ENCODE results near the gene CCDC51. TPM values are rescaled to one million over a fixed set of nuclear protein-coding genes. Genes with fewer than 3 reads are reported as not detected.

CCDC51 gene
- total RNA-seq, 2 experiments from 2014 or later, result 24.3 to 24.4 TPM

- H3K27ac Mint-ChIP-seq, result peak overlapping the region; percentile 98
- peaks cover 10% of the 10 kb centered on the region for H3K36me3 Mint-ChIP-seq
- H3K4me3 Mint-ChIP-seq, result peak overlapping the region; percentile 79
- ChIA-PET POLR2A (interaction anchor here (0.7 to 2.4 kb wide), 10 partner anchors 9 to 549 kb away, joined by 3 to 14 read pairs (median 4); partner anchors contain the start of genes ATRIP, CCDC51, NDUFAF3 and SLC26A6), CTCF (interaction anchor here (0.6 to 5.9 kb wide), 19 partner anchors 12 to 357 kb away, joined by 3 to 40 read pairs (median 4); partner anchors contain the start of genes CCDC51, PFKFB4, SLC26A6 and TMA7)
- intact Hi-C loops (cut with micrococcal nuclease), result loop anchor here (1.0 to 2.0 kb wide), 4 partner anchors 33 to 161 kb away; partner anchors contain the start of genes CCDC51, SLC26A6 and TMA7
- H3K27me3 Mint-ChIP-seq, result no peaks in the 10 kb centered on the region
- H3K4me1 Mint-ChIP-seq (ENCODE audit: low read depth), result peaks cover 53% of the 10 kb centered on the region
- H3K9me3 Mint-ChIP-seq, result no peaks in the 10 kb centered on the region
- DNase-seq, result no peak
These were observed 33.7 kb upstream of the CCDC51 start for GRCh38 chr3:48473617-48473952.

- peak; percentile 98 for DNase-seq
- Mint-ChIP-seq H3K9me3 (no peaks in the 10 kb centered on the region), H3K4me1 (ENCODE audit: low read depth) (peaks cover 50% of the 10 kb centered on the region), H3K27ac (peak overlapping the region; percentile 98), H3K4me3 (peak overlapping the region; percentile 79), H3K36me3 (peaks cover 13% of the 10 kb centered on the region), H3K27me3 (no peaks in the 10 kb centered on the region)
- intact Hi-C loops (cut with micrococcal nuclease), result loop anchor here (1.0 to 2.0 kb wide), 4 partner anchors 33 to 162 kb away; partner anchors contain the start of genes CCDC51, SLC26A6 and TMA7
- CTCF ChIA-PET, result interaction anchor here (0.6 to 5.9 kb wide), 22 partner anchors 9 to 483 kb away, joined by 3 to 40 read pairs (median 3); partner anchors contain the start of genes CCDC51, PFKFB4, SLC26A6 and TMA7
- POLR2A ChIA-PET, result interaction anchor here (0.7 to 2.4 kb wide), 17 partner anchors 9 to 549 kb away, joined by 3 to 14 read pairs (median 4); partner anchors contain the start of genes ATRIP, CCDC51, NDUFAF3 and PFKFB4
These were observed 33.2 kb upstream of the CCDC51 start for GRCh38 chr3:48472923-48473616.

GRCh38 chr3:48472673-48472922 is 32.7 kb upstream of the CCDC51 start:
- H3K36me3 Mint-ChIP-seq, result peaks cover 17% of the 10 kb centered on the region
- POLR2A ChIA-PET, result interaction anchor here (0.6 to 2.4 kb wide), 14 partner anchors 8 to 550 kb away, joined by 3 to 14 read pairs (median 4); partner anchors contain the start of genes ATRIP, CCDC51, NDUFAF3 and PFKFB4

GRCh38 chr3:48470286-48470685 is 30.4 kb upstream of the CCDC51 start:
- peaks cover 61% of the 10 kb centered on the region for H3K4me1 Mint-ChIP-seq (ENCODE audit: low read depth)
- H3K36me3 Mint-ChIP-seq, result peaks cover 31% of the 10 kb centered on the region

More at GRCh38 chr3:48472673-48472922, 32.7 kb upstream of the CCDC51 start:
- H3K27me3 Mint-ChIP-seq, result no peaks in the 10 kb centered on the region
- CTCF ChIA-PET, result interaction anchor here (0.6 to 5.9 kb wide), 20 partner anchors 10 to 483 kb away, joined by 3 to 40 read pairs (median 3); partner anchors contain the start of genes CCDC51, PFKFB4, SLC26A6 and TMA7
- H3K27ac Mint-ChIP-seq, result peak overlapping the region; percentile 98
- no peak for DNase-seq
- H3K4me1 Mint-ChIP-seq (ENCODE audit: low read depth), result peaks cover 50% of the 10 kb centered on the region
- no peaks in the 10 kb centered on the region for H3K9me3 Mint-ChIP-seq
- H3K4me3 Mint-ChIP-seq, result peak overlapping the region; percentile 79
- intact Hi-C loops (cut with micrococcal nuclease), result loop anchor here (2.0 kb wide), 1 partner anchor 162 kb away; the partner anchor contains the start of gene SLC26A6

GRCh38 chr3:48469046-48469915 is 29.4 kb upstream of the CCDC51 start:
- POLR2A ChIA-PET, result interaction anchor here (1.1 to 3.9 kb wide), 2 partner anchors 23 to 29 kb away, joined by 4 to 15 read pairs; partner anchors contain the start of genes ATRIP, CCDC51 and TMA7
- H3K36me3 Mint-ChIP-seq, result peaks cover 31% of the 10 kb centered on the region
- DNase-seq, result no peak
- intact Hi-C loops (cut with micrococcal nuclease), result no loop called here
- H3K27ac Mint-ChIP-seq, result peak overlapping the region; percentile 98
- no peak overlapping the region for H3K4me3 Mint-ChIP-seq
- CTCF ChIA-PET, result interaction anchor here (1.3 to 5.9 kb wide), 4 partner anchors 30 to 166 kb away, joined by 3 to 40 read pairs (median 4); partner anchors contain the start of genes CCDC51 and SLC26A6
- H3K4me1 Mint-ChIP-seq (ENCODE audit: low read depth), result peaks cover 53% of the 10 kb centered on the region
- no peaks in the 10 kb centered on the region for H3K9me3 Mint-ChIP-seq
- H3K27me3 Mint-ChIP-seq, result no peaks in the 10 kb centered on the region

More at GRCh38 chr3:48470286-48470685, 30.4 kb upstream of the CCDC51 start:
- Mint-ChIP-seq H3K9me3 (no peaks in the 10 kb centered on the region), H3K4me3 (peak overlapping the region; percentile 7), H3K27me3 (no peaks in the 10 kb centered on the region), H3K27ac (peak overlapping the region; percentile 98)
- POLR2A ChIA-PET, result interaction anchor here (0.6 kb wide), 1 partner anchor 12 kb away, joined by 5 read pairs; no protein-coding TSS in a partner anchor
- CTCF ChIA-PET, result interaction anchor here (1.3 to 5.9 kb wide), 3 partner anchors 34 to 165 kb away, joined by 5 to 40 read pairs (median 26); partner anchors contain the start of genes PFKFB4 and SLC26A6
- DNase-seq, result no peak
- intact Hi-C loops (cut with micrococcal nuclease), result no loop called here

GRCh38 chr3:48468329-48468731 is 28.4 kb upstream of the CCDC51 start:
- H3K27ac Mint-ChIP-seq, result peak overlapping the region; percentile 98
- H3K27me3 Mint-ChIP-seq, result no peaks in the 10 kb centered on the region
- H3K9me3 Mint-ChIP-seq, result no peaks in the 10 kb centered on the region
- H3K36me3 Mint-ChIP-seq, result peaks cover 31% of the 10 kb centered on the region
- ChIA-PET CTCF (interaction anchor here (1.3 to 1.5 kb wide), 2 partner anchors 29 to 32 kb away, joined by 3 to 4 read pairs; partner anchors contain the start of gene CCDC51), POLR2A (interaction anchor here (1.1 to 3.9 kb wide), 4 partner anchors 22 to 90 kb away, joined by 3 to 15 read pairs (median 4); partner anchors contain the start of genes ATRIP, CCDC51 and TMA7)
- DNase-seq, result no peak
- peak overlapping the region; percentile 97 for H3K4me3 Mint-ChIP-seq
- intact Hi-C loops (cut with micrococcal nuclease), result no loop called here
- peaks cover 48% of the 10 kb centered on the region for H3K4me1 Mint-ChIP-seq (ENCODE audit: low read depth)

GRCh38 chr3:48467473-48468267 is 27.8 kb upstream of the CCDC51 start:
- peaks cover 31% of the 10 kb centered on the region for H3K36me3 Mint-ChIP-seq
- peaks cover 46% of the 10 kb centered on the region for H3K4me1 Mint-ChIP-seq (ENCODE audit: low read depth)
- peak overlapping the region; percentile 97 for H3K4me3 Mint-ChIP-seq
- H3K9me3 Mint-ChIP-seq, result no peaks in the 10 kb centered on the region
- ChIA-PET CTCF (interaction anchor here (0.9 to 2.8 kb wide), 6 partner anchors 10 to 86 kb away, joined by 3 to 17 read pairs (median 6); no protein-coding TSS in a partner anchor), POLR2A (interaction anchor here (0.6 to 3.9 kb wide), 7 partner anchors 22 to 91 kb away, joined by 3 to 15 read pairs (median 3); partner anchors contain the start of genes ATRIP, CCDC51 and TMA7)
- no peaks in the 10 kb centered on the region for H3K27me3 Mint-ChIP-seq
- intact Hi-C loops (cut with micrococcal nuclease), result no loop called here
- H3K27ac Mint-ChIP-seq, result peak overlapping the region; percentile 95
- DNase-seq, result no peak

GRCh38 chr3:48467110-48467454 is 27.2 kb upstream of the CCDC51 start:
- Mint-ChIP-seq H3K27ac (peak overlapping the region; percentile 95), H3K36me3 (peaks cover 31% of the 10 kb centered on the region), H3K4me1 (ENCODE audit: low read depth) (peaks cover 46% of the 10 kb centered on the region), H3K9me3 (no peaks in the 10 kb centered on the region), H3K27me3 (no peaks in the 10 kb centered on the region), H3K4me3 (peak overlapping the region; percentile 97)
- CTCF ChIA-PET, result interaction anchor here (0.9 to 2.8 kb wide), 6 partner anchors 9 to 91 kb away, joined by 3 to 17 read pairs (median 6); no protein-coding TSS in a partner anchor
- POLR2A ChIA-PET, result interaction anchor here (0.6 to 3.9 kb wide), 6 partner anchors 12 to 87 kb away, joined by 3 to 15 read pairs (median 4); partner anchors contain the start of gene ATRIP
- intact Hi-C loops (cut with micrococcal nuclease), result no loop called here
- DNase-seq, result no peak

GRCh38 chr3:48466386-48467109 is 26.6 kb upstream of the CCDC51 start:
- H3K36me3 Mint-ChIP-seq, result peaks cover 31% of the 10 kb centered on the region
- no peaks in the 10 kb centered on the region for H3K27me3 Mint-ChIP-seq
- CTCF ChIA-PET, result interaction anchor here (0.9 to 2.8 kb wide), 7 partner anchors 9 to 169 kb away, joined by 3 to 17 read pairs (median 6); partner anchors contain the start of gene SLC26A6
- POLR2A ChIA-PET, result interaction anchor here (0.6 to 3.9 kb wide), 8 partner anchors 12 to 90 kb away, joined by 3 to 15 read pairs (median 4); partner anchors contain the start of genes ATRIP and PFKFB4
- intact Hi-C loops (cut with micrococcal nuclease), result no loop called here
- peak overlapping the region; percentile 95 for H3K27ac Mint-ChIP-seq
- H3K4me3 Mint-ChIP-seq, result peak overlapping the region; percentile 97
- no peaks in the 10 kb centered on the region for H3K9me3 Mint-ChIP-seq
- H3K4me1 Mint-ChIP-seq (ENCODE audit: low read depth), result peaks cover 46% of the 10 kb centered on the region
- peak; percentile 57 for DNase-seq
